Breast epithelium (tissue), 3 donors: ENCODE data around the gene SYNE2.

Experiments used
- CTCF ChIP-seq, 3 donors: fragments of 450-650 bp; IDR thresholded peaks; one replicate each; pipeline ENCODE4 v1.5.1; 2016 to 2017; ENCODE audit warnings: antibody characterized with exemption in 3 of 3, mild to moderate bottlenecking in 3 of 3, moderate library complexity in 3 of 3
- POLR2A ChIP-seq: fragments of 450-650 bp; IDR thresholded peaks from one replicate; pipeline ENCODE4 v1.6.1; 2016; ENCODE audit warnings: antibody characterized with exemption, mild to moderate bottlenecking, moderate library complexity
- POLR2AphosphoS5 ChIP-seq, 3 donors: sonication (generic); formaldehyde crosslinking; IDR thresholded peaks; one replicate each; pipeline ENCODE4 v1.6.1; 2017; ENCODE audit warnings: antibody characterized with exemption in 3 of 3

DNA sequence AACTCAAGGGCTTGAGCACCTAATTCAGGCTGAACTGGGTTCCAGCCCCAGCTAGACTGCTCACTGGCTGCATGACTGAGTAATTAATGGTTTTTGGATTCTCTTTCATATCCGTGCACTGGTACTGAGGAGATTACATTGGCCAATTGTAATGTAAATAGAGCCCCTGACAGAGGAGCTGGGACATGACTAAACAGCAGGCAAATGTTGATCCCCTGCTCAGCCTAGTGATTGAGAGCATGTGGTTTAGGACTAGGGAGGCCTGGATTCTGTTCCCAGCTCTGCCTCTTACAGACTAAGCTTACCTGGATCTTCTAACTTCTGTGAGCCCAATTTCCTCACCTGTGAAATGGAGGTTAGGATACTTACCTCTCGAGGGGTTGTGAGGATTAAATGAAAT is 237.1 kb downstream of the SYNE2 start:
- no peak for TF ChIP-seq POLR2A
- no peak for TF ChIP-seq CTCF (IDR thresholded peaks at IDR 0.05)
- TF ChIP-seq POLR2AphosphoS5 (IDR thresholded peaks at IDR 0.05), result no peak
